MM.1S (cell line): Measurements from ENCODE around the gene C2orf80.

ENCODE experiments used
- EZH2phosphoT487 ChIP-seq: fragments of 300-600 bp; sonication (generic); IDR thresholded peaks from 2 replicates; pipeline ENCODE4 v1.6.1; 2018; ENCODE audit warnings: antibody characterized with exemption, low read length
- TF ChIP-seq, protein P1 (sequence below): fragments of 300-600 bp; sonication (generic); IDR thresholded peaks from 2 replicates; pipeline ENCODE4 v1.5.1; 2016; ENCODE audit warnings: antibody characterized with exemption, low read length, mixed read lengths

DNA sequence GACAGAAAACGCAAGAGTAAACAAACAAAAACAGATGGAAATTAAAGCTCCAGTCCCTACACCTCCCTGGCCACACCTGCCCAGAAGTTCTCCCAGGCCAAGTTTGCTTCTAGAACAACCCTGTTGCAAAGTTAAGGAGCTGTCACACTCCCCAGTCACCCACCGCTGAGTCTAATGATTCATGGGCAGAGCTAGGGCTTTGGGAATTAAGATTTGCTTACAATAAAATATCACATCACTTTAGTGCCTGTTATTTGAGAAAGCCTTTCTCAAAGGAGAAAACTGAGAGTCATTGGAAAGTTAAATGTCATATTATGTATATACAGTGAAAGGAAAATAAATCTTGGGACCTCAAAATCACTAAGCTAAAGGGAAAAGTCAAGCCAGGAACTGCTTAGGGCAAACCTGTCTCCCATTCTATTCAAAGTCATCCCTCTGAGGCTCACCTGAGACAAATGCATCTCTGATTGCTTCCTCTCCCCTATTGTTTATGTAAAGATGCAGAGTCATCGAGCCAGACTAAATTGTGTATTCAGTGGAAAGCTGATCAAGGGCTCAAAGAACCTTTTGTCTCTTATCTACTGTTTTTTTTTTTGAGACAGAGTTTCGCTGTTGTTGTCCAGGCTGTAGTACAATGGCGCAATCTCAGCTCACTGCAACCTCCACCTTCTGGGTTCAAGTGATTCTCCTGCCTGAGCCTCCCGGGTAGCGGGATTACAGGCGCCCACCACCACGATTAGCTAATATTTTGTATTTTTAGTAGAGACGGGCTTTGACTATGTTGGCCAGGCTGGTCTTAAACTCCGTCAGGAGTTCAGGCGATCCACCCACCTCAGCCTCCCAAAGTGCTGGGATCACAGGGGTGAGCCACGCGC is 46.7 kb downstream of the C2orf80 start:
- TF ChIP-seq, protein P1, sequence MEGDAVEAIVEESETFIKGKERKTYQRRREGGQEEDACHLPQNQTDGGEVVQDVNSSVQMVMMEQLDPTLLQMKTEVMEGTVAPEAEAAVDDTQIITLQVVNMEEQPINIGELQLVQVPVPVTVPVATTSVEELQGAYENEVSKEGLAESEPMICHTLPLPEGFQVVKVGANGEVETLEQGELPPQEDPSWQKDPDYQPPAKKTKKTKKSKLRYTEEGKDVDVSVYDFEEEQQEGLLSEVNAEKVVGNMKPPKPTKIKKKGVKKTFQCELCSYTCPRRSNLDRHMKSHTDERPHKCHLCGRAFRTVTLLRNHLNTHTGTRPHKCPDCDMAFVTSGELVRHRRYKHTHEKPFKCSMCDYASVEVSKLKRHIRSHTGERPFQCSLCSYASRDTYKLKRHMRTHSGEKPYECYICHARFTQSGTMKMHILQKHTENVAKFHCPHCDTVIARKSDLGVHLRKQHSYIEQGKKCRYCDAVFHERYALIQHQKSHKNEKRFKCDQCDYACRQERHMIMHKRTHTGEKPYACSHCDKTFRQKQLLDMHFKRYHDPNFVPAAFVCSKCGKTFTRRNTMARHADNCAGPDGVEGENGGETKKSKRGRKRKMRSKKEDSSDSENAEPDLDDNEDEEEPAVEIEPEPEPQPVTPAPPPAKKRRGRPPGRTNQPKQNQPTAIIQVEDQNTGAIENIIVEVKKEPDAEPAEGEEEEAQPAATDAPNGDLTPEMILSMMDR, result no peak
- TF ChIP-seq EZH2phosphoT487, result no peak
